ENCODE measurements around the gene PRKCQ. TPM values are rescaled to one million over a fixed set of nuclear protein-coding genes. Genes with fewer than 3 reads are reported as not detected.

Gene PRKCQ
- total RNA-seq, 2 donors from 2014 or later = 55.3 to 79.0 TPM

DNA sequence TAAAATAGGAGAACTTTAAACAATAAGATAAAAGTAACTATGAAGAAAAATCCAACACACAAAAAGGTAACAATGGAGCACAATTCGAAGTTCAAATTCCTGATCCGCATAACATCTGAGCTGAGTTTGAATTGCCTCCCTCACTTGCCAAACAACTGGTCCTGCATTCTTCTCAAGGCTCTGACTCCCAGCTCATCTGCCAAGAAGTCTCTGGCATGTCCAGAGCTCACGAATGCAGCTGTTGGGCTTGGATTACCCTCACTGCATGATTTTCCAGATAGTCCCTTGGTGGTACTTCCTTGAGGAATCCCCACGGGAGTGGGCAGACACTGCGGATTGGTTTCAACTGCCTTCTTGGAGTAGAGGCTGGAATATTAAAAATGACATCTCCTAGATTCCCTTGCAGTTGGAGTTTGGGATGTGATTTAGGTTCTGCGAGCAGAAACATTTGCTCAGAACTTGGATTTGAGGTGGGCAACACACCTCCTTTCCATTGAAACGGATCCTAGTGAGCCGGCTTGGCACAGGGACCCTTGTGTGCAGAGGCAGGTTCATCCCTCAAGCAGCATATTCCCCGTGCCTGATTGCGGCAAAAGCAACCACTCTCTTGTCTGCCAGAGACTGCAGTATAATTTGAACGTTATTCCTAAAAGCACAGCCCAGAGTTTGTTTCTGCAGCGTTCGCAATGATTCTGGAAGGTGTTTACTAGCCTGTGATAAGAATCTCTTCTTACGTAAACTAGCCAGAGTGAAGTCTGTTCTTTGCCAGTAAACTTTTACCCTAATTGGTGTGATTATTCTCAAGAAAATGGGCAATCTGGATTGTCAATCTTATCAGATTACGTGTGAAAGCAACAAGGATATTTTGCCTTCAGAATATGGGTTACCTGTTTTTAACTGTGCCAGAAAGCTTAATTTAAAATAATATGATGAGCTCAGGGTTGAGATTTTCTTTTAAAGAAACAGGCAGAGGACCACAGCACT, 23.4 kb upstream of the PRKCQ start:
- DNase-seq (ENCODE audit: low spot score) = no peak
- Mint-ChIP-seq H3K27ac (peak overlapping the region in 1 of 2 donors; percentile 56), H3K4me1 (ENCODE audit: low read depth in 2 of 2) (peaks cover 40 to 55% of the 10 kb centered on the region in 2 donors), H3K4me3 (no peak overlapping the region), H3K36me3 (peaks cover 22% of the 10 kb centered on the region), H3K27me3 (no peaks in the 10 kb centered on the region), H3K9me3 (peaks cover 5% of the 10 kb centered on the region)
- ATAC-seq = no peak

DNA sequence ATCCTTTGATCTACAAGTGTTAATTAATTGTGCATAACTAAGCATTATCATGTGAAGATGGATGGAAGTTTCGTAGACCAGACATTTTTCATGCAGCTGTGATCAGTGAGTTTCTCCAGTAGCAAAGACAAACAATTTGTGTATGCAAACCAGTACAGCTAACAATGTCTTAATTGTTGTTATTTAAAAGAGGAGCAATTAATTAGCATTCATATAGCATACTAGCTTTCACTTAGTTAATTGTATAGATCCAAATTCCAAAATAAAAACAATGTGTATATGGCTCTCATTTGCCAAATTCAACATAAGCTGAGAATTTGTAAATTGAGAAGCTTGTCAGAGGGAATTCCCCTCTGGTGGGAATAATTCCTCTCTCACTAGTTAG, 22.6 kb upstream of the PRKCQ start:
- Mint-ChIP-seq H3K36me3 (peaks cover 22% of the 10 kb centered on the region), H3K9me3 (peaks cover 5% of the 10 kb centered on the region), H3K27ac (peak overlapping the region in 1 of 2 donors; percentile 87), H3K4me1 (ENCODE audit: low read depth in 2 of 2) (peaks cover 40 to 47% of the 10 kb centered on the region in 2 donors), H3K27me3 (no peaks in the 10 kb centered on the region), H3K4me3 (no peak overlapping the region)
- DNase-seq (ENCODE audit: low spot score) (no peak), ATAC-seq (no peak)

DNA sequence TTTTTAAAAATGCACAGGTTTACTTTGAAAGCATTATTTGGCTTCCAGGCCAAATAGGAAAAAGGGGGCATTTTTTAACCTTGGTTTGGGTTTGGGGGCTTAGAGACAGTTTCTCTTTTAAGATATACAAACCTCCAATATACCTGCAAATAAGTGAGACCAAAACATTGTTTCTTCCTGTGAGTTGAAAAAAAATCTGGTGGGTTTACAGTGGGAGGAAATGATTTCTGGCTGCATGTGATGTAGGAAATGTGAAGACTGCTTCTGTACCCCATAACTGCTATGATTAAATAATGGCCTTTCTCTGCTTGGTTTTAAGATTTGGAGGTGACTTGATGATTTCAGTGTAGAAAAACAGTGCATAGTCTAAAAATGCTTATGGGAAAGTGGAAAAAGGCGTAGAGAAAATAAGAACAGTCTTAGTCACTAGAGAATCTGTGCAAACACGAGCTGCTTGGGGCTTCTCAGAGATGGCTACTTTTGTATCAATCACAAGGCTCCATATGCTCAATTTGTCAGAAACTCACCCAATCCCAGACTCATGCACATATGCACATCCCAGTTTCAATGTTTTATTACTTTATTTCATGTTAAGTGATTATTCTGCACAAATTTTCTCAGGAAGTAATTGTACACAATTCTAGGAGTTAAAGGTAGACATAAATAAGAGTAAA, 22.1 kb upstream of the PRKCQ start:
- ATAC-seq (no peak), DNase-seq (ENCODE audit: low spot score) (no peak)
- no peaks in the 10 kb centered on the region for H3K27me3 Mint-ChIP-seq
- peaks cover 5% of the 10 kb centered on the region for H3K9me3 Mint-ChIP-seq
- H3K27ac Mint-ChIP-seq = peak overlapping the region in 1 of 2 donors; percentile 87
- peaks cover 37 to 42% of the 10 kb centered on the region in 2 donors for H3K4me1 Mint-ChIP-seq (ENCODE audit: low read depth in 2 of 2)
- H3K36me3 Mint-ChIP-seq = peaks cover 24% of the 10 kb centered on the region
- H3K4me3 Mint-ChIP-seq = no peak overlapping the region

DNA sequence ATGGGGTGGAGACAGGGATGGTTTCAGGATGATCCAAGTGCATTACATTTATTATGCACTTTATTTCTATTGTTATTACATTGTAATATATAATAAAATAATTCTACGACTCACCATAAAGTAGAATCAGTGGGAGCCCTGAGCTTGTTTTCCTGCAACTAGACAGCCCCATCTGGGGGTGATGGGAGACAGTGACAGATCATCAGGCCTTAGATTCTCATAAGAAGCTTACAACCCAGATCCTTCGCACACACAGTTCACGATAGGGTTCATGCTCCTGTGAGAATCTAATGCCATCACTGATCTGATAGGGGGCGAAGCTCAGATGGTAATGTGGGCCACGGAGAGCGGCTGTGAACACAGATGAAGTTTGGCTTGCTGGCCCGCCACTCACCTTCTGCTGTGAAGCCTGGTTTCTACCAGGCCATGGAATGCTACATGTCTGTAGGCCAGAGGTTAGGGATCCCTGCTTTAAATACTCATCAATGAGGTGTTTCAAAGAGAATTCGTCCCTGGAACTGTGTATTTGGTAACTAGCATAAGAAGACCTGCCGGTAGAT, 21.2 kb upstream of the PRKCQ start:
- H3K4me3 Mint-ChIP-seq = no peak overlapping the region
- peaks cover 26% of the 10 kb centered on the region for H3K36me3 Mint-ChIP-seq
- H3K9me3 Mint-ChIP-seq = peaks cover 5% of the 10 kb centered on the region
- DNase-seq (ENCODE audit: low spot score) = no peak
- no peaks in the 10 kb centered on the region for H3K27me3 Mint-ChIP-seq
- H3K4me1 Mint-ChIP-seq (ENCODE audit: low read depth in 2 of 2) = peaks cover 33 to 37% of the 10 kb centered on the region in 2 donors
- no peak for ATAC-seq
- H3K27ac Mint-ChIP-seq = peak overlapping the region; percentile 67 to 87

DNA sequence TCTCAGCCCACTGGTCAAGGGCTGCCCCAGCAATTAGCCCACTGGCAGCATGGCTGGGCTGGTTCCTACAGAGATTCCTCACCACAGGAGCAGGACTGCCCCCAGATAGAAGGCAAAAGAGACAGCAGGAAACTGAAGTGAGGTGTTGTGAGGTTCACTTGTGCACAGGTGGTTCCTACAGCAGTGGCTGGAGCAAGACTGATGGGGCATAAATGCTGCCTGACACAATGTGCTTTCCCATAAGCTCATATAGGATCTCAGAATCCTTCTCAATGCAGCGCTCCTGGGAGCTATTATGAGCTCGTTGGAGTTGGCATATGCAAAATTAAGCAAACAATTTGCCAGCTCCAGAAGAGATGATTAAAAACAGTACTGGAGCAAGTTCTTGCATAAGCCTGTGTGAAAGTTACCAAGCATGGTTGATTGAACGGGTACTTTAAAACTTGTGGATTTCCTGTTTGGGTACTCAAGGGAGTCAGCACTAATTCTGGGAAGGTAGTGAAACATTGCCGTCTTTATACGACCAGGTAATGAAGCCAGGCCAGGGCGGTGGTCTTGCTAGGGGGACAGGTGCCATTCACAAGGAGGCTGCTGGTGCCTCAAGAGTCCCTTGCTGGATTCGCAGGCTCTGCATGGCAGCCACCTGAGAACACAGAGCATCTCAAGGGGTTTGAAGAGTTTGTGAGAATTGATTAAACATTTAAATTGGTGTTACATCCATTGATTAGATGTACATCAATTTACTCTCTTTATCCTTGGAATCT, 20.3 kb upstream of the PRKCQ start:
- Mint-ChIP-seq H3K36me3 (peaks cover 26% of the 10 kb centered on the region), H3K27me3 (no peaks in the 10 kb centered on the region), H3K4me3 (peak overlapping the region; percentile 70), H3K9me3 (peaks cover 5% of the 10 kb centered on the region), H3K27ac (peak overlapping the region; percentile 67 to 87), H3K4me1 (ENCODE audit: low read depth in 2 of 2) (peaks cover 32 to 33% of the 10 kb centered on the region in 2 donors)
- ATAC-seq (peak; percentile 85 to 89), DNase-seq (ENCODE audit: low spot score) (no peak)

DNA sequence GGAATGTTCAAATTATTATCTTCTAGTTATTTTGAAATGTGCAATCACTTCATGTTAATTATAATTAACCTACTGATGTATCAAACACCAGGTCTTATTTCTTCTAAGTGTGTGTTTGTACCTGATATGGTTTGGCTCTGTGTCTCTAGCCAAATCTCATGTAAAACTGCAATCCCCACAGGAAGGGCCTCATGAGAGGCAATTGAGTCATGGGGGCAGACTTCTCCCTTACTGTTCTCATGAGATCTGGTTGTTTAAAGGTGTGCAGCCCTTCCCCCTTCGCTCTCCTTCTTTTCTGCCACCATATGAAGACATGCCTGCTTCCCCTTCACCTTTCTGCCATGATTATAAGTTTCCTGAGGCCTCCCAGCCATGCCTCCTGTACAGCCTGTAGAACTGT, 18.6 kb upstream of the PRKCQ start:
- no peak overlapping the region for H3K4me3 Mint-ChIP-seq
- no peak for ATAC-seq
- H3K27me3 Mint-ChIP-seq = no peaks in the 10 kb centered on the region
- DNase-seq (ENCODE audit: low spot score) = no peak
- H3K4me1 Mint-ChIP-seq (ENCODE audit: low read depth in 2 of 2) = peaks cover 32 to 38% of the 10 kb centered on the region in 2 donors
- peak overlapping the region; percentile 67 to 87 for H3K27ac Mint-ChIP-seq
- H3K9me3 Mint-ChIP-seq = peaks cover 5% of the 10 kb centered on the region
- peaks cover 26% of the 10 kb centered on the region for H3K36me3 Mint-ChIP-seq

DNA sequence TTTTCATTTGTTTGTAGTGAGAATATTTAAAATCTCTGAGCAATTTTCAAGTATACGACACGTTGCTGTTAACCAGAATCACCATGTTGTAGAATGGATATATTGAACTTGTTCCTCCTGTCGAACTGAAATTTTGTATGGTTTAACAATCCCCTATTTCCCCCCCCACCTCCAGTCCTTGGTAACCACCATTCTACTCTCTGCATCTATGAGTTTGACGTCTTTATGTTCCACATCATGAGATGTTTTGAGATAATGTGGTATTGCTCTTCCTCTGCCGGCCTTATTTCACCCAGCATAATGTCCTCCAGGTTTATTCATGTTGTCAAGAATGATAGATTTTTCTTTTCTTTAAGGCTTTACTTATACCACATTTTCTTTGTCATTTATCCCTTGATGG, 17.4 kb upstream of the PRKCQ start:
- Mint-ChIP-seq H3K27me3 (no peaks in the 10 kb centered on the region), H3K9me3 (peaks cover 5% of the 10 kb centered on the region), H3K4me1 (ENCODE audit: low read depth in 2 of 2) (peaks cover 32 to 39% of the 10 kb centered on the region in 2 donors), H3K4me3 (no peak overlapping the region), H3K36me3 (peaks cover 26% of the 10 kb centered on the region), H3K27ac (peak overlapping the region; percentile 5 to 47)
- no peak for ATAC-seq
- DNase-seq (ENCODE audit: low spot score) = no peak

DNA sequence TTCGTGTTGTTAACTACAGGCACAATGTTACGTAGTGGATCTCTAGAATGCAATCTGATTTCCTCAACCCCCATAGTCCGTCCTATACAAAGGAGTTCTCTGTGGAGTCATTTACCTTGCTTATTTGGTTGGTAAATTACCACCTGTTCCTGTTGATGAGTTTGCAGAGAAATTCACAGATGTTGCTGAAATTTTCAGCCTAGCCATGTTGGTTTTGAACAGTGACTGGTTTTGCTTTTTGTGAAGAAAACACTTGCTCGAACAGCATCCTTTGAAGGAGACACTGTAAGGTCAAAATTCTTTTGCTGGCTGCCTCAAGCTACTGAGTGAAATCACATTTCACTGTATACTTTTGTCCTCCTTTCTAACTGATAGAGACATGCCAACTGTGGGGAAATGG, 15.4 kb upstream of the PRKCQ start:
- H3K36me3 Mint-ChIP-seq = peaks cover 27% of the 10 kb centered on the region
- no peak overlapping the region for H3K4me3 Mint-ChIP-seq
- peaks cover 28 to 37% of the 10 kb centered on the region in 2 donors for H3K4me1 Mint-ChIP-seq (ENCODE audit: low read depth in 2 of 2)
- ATAC-seq (no peak), DNase-seq (ENCODE audit: low spot score) (no peak)
- no peaks in the 10 kb centered on the region for H3K27me3 Mint-ChIP-seq
- H3K27ac Mint-ChIP-seq = no peak overlapping the region
- H3K9me3 Mint-ChIP-seq = peaks cover 5% of the 10 kb centered on the region

DNA sequence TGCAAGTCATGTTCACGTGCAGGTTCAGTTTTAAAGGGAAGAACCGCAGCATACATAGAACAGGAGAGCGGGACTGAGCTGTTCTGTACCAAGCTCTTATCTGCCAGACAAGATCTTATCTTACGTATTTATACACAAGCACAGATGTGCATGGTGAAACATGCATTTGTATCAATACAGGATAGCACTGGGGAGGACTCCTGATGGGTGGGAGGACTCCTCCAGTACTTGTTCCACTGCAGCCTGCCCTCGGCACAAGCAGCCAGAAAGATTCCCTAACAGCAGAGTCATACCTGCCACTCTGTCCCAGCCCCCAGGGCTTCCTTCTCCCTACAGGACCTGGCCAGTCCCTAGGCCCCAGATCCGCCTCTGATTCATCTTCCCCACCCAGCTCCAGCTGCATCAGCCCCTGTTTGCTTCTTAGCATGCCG, 13.2 kb upstream of the PRKCQ start:
- H3K9me3 Mint-ChIP-seq = peaks cover 4% of the 10 kb centered on the region
- peaks cover 31% of the 10 kb centered on the region for H3K36me3 Mint-ChIP-seq
- peak in 1 of 2 donors; percentile 36 for ATAC-seq
- H3K4me3 Mint-ChIP-seq = no peak overlapping the region
- no peak for DNase-seq (ENCODE audit: low spot score)
- peak overlapping the region in 1 of 2 donors; percentile 85 for H3K27ac Mint-ChIP-seq
- H3K27me3 Mint-ChIP-seq = no peaks in the 10 kb centered on the region
- H3K4me1 Mint-ChIP-seq (ENCODE audit: low read depth in 2 of 2) = peaks cover 29 to 35% of the 10 kb centered on the region in 2 donors

DNA sequence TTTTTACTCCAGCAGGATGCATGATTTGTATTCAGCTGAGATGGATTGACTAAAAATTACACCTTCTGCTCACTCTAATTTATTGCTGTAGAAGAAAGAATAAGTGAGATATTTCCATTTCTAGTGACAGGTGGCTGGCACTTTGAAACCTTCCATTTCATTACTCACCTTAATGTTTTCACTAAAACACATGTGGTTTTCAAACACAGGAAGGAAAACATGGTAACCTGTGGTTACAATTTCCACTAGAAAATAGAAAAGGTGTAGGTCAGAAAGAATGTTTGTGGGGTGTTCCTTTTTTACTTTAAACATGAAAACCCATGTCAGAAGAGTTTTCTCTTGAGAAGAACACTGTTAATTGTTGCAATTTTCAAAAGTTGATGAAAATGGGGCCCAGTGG, 12.0 kb upstream of the PRKCQ start:
- DNase-seq (ENCODE audit: low spot score) (no peak), ATAC-seq (peak in 1 of 2 donors; percentile 24)
- H3K27me3 Mint-ChIP-seq = no peaks in the 10 kb centered on the region
- H3K4me3 Mint-ChIP-seq = no peak overlapping the region
- peaks cover 32 to 39% of the 10 kb centered on the region in 2 donors for H3K4me1 Mint-ChIP-seq (ENCODE audit: low read depth in 2 of 2)
- peaks cover 4% of the 10 kb centered on the region for H3K9me3 Mint-ChIP-seq
- peaks cover 19% of the 10 kb centered on the region for H3K36me3 Mint-ChIP-seq
- peak overlapping the region; percentile 58 to 85 for H3K27ac Mint-ChIP-seq

DNA sequence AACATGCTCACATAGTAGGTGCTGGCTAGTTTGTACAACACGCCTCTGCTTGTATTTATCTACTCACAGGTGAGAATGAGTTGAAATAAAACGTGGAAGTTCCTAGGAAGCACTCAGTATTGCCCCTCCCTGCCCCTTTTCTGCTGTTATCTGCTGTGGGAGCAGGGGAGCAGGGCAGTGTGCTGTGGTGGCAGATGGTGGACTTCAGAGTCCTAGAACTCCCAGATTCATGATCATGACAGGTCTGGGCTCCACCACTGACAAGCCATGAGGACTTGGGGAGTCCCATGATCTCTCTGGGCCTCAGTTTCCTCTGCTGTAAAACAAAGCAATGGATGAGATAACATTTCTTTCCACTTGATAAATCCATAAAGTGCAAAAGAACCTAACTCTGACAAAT, 11.6 kb upstream of the PRKCQ start:
- DNase-seq (ENCODE audit: low spot score) (no peak), ATAC-seq (no peak)
- Mint-ChIP-seq H3K4me1 (ENCODE audit: low read depth in 2 of 2) (peaks cover 32 to 39% of the 10 kb centered on the region in 2 donors), H3K4me3 (no peak overlapping the region), H3K36me3 (peaks cover 18% of the 10 kb centered on the region), H3K27me3 (no peaks in the 10 kb centered on the region), H3K9me3 (peaks cover 4% of the 10 kb centered on the region), H3K27ac (peak overlapping the region; percentile 58 to 85)

DNA sequence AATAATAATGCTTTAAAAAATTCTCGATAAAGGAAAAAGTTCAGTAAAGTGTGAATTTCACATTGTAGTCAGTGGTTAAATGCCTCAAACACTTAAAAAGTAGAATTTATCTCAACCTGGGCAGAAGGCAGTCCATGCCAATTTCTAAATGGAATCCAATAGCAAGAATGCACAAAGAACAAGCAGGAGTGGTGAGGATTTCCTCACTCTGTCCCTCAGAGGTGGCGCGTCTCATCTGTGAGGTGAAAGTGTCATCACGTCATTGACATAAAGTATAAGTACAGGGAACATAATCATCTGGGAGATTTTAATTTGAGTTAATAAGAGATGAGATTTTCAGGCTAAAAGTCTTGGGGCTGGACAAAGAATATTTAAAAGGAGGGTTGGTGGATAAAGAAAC, 10.0 kb upstream of the PRKCQ start:
- Mint-ChIP-seq H3K27me3 (no peaks in the 10 kb centered on the region), H3K9me3 (peaks cover 4% of the 10 kb centered on the region), H3K36me3 (peaks cover 30% of the 10 kb centered on the region), H3K27ac (peak overlapping the region; percentile 58 to 85), H3K4me3 (peak overlapping the region; percentile 54), H3K4me1 (ENCODE audit: low read depth in 2 of 2) (peaks cover 48 to 50% of the 10 kb centered on the region in 2 donors)
- ATAC-seq (no peak), DNase-seq (ENCODE audit: low spot score) (no peak)
